Inflammatory macrophage treated with lipopolysaccharide for 4 hours (primary cell): ENCODE data around the gene PRTFDC1.
"Not testable (repeated sequence)": the region's sequence is repeated elsewhere in the genome, so short reads cannot be mapped to it uniquely, and the experiment has no call there.

Experiments used
- DNase-seq: peaks from one replicate; pipeline ENCODE4 v3.0.0-alpha.2; 2020

Gene PRTFDC1

DNA sequence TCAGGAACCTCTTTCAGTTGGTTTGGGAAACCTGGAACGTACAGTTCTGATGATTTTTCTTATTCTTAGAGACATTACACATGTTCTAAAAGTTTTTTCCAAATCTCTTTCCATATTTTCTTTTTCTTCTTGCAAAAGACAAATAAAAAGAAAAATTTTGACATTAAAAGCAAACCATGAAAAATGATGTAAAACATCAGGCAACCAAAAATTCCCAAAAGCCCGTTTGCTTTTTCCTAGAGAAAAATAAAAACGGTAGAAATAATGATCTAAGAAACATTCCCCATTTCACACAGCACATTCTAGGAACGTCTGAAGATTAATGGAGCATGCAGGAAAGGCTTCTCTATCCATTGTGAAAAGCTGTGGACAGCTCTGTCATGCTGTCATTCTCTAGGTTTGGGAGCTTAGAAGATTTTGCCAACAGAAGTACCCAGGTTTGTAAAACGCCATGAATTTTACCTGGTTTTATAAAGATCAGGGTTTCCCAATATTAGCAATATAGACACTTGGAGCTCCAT is 11.2 kb upstream of the PRTFDC1 start:
- no peak for DNase-seq

DNA sequence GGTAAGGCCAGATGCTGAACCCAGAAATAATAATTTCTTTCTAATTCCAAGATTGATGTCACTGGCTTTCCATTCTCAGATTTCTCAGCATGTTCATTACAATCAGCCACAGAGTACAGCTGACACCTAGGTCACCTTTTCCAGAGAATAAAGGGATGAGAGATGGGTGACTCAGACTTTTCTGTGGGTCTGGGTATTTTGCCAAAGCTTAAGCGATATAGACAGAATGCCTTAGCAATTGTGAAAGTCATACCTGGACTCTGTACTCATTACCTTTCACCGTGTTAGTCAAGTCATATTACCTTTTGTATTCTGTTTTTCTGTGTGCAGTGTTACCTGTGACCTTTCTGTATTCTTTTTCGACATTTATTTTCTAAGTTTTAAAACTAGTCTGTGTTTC is 10.6 kb upstream of the PRTFDC1 start:
- DNase-seq = no peak

DNA sequence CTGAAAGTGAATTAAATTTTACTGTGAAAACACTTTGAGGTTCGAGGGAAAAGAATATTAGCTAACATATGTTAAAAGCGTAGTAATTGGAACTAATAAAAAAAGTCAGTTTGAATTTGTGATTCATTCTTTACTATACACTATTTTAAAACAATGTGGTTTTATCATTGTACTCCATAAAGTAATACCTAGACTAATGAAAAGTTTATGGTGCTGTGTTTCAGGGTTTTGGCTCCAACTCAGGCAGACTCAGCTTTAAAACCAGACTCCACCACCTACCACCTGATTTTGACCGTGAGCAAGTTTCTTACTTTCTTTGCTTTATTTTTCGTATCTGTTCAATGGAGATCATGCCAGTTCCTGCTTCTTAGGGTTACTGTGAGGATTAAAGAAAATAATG is 9.2 kb upstream of the PRTFDC1 start:
- no peak for DNase-seq

DNA sequence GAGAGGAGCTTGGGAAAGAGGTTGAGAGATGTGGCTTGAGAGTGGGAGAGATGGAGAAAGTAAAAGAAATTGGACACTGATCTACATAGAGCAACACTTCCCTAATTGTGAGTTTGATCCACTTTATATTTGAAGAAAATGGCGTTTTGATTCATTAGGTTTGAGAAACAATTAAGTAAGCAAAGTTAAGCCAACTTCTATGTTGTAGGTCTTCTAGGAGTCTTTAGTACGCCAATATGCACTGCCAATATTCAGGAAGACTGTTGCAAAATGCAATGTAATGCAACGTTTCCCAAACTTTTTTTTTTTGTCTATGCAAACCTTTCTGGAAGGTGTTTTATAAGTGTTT is 7.0 kb upstream of the PRTFDC1 start:
- DNase-seq = no peak

DNA sequence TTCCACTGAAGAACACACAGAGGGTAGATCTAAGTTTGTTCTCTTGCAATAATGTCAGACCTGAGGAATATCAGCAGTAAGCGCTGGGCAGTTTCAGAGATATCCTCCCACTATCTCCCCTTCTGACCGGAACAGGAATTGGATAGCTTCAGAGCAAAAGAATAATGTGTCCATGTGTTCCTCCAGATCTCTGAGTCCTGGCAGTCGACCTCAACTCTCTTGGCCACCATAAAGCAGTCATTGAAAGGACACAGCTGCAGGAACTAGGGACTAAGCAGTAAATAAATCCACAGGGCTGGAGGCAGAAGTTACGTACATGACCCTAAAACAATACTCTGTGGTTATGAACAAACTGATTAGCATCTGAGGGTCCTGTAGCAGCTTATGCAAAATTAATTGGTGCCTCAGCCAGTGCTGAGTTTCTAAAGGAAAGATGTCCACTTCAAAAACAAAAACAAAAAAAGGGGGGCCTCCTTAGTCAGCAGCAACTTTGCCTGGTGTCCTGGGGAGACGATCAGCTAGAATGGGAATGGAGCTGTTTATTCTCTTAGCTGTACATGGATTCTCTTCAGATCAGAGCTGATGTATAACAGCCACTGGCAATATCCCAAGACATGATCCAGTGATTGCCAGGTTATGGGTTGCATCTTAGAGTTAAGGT is 6.4 kb upstream of the PRTFDC1 start:
- DNase-seq = no peak

DNA sequence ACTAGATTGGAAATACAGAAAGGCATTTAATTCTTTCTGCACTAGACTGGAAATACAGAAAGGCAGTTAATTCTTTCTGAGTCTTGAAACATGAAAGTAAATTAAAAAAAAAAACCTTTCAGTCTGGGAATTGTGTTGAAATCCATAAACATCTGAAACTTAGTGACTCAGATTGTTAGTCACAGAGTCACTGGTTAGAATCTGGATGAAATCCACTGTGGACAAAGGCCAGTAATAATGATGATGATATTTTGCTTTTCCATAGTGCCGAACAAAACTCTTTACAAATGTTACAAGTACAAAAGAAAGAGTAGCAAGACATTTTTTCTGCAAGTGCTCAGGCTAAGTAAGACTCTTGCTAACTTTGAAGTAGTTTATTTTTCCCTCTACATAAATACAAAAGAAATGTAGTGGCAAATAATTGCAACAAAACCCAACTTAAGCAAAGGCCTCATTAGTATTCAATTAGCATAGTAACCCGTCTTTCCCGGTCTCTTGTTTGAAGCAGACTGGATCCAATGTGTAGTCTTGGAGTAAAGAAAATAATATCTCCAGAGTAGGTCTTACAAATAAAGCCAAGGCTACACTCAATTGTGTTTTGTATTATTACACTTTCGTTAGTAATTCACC is 5.8 kb upstream of the PRTFDC1 start:
- peak; percentile 73 for DNase-seq

DNA sequence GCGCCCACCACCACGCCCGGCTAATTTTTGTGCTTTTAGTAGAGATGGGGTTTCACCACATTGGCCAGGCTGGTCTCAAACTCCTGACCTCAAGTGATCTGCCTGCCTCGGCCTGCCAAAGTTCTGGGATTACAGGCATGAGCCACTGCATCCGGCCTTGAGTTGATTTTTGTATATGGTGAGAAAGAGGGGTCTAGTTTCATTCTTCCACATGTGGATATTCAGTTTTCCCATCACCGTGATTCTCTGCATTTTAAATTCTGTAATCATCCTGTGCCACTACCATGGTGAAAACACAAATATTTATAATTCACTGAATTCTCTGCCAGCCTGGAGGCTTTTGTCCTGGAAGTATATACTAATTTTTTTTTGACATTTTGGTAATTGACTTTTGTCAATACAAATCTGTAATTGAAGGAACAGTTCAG is 5.2 kb upstream of the PRTFDC1 start:
- not testable (repeated sequence) for DNase-seq

DNA sequence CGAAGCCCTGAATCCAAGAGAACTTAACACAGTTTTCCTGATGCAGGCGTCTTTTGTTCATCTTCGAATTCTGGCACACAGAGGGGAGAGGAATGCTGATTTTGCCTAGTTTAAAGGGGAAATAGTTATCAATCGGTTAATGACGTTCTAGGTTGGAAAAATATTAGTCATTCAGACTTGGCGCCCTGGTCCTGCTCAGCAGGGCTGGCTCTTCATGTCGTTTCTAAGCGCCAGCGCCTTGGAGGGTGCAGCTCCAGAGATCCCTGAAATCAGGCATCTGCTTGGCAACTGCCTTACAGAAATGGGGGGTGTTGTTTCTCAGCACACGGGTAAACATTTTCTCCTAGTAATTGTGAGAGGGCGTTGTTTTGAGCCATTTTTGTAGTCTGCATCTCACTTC is 1.3 kb upstream of the PRTFDC1 start:
- DNase-seq = no peak

DNA sequence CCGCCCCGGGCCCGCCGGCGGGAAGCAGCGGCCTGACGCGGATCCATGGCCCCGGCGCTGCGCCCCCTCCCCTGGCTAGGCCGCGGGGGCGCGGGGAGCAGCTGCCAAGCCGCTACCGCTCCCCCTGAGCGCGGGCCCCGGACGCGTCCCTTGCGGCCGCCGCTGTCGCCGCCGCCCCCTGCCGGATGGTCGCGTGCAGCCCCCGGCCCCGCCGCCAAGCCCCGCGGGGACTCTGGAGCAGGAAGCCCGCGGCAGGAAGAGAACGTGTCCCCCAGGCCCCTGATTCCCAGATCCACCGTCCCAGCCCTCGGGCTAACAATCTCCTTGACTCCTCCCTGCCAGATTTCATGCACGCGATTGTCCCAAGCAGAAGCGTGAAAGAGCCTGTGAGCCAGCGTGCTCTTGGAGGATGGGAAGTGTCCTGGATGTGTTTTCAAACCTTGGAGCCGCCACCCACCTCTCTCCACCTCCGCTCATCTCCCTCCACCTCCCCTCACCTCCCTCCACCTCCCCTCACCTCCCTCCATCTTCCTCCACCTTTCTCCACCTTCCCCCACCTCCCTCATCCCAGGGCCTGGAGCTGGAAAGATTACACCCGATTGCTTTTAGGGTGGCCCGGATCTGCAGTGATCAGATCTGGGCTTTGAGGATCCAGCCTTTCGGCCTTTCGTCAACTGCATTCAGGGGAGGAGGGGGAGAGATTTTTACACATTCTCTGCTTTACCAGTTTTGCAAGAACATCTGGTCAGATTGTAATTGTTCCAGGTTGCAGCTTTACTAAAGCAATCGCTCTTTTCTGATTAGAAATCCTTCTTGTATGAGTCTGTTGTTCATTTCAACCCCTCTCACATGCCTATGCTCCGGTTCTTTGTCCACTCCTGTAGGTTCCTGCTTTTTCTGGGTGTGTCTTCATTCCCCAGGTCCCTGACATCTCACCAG is 570 bp upstream of the PRTFDC1 start:
- peak; percentile 3 for DNase-seq

DNA sequence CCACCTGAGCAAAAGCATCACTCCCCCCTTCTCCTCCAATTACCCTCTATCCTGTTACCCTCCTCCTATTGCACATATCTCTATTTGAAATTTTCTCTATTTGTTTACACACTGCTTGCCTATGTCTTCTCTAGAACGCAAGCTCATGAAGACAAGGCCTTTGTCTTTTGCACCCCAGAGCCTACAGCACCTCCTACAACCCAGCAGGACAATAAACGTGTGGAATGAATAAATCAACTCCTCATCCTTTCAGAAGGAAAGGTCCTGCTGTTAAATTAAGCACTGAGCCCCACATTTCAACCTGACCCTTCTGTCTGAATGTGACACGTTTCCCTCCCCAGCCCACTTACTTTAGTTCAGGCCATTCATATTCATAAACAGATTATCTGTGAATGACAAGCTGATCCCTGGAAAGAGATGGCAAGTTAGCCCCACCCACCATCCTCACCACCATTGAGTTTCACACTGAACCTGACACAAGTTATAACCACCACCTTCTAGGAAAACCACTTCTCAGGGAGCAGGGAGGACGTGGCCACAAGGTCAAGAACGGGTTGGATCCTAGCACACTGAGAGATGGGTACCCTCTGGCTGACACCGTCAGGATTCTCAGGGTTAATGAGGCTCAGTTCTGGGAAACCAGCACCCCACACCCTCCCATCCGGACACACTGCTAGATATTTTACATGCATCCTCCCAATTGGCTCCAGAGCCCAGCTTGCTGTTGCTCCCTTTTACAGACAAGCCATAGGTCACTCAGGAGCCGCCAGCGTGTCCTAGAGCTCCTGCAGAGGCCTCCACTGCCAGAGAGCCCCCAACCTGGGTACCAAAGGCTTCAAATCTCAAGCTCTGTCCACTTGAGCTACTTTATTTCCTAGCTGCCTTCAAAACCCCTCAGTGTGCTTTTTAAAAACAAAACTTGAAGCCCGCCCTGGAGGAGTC is 934 bp downstream of the PRTFDC1 start:
- no peak for DNase-seq

DNA sequence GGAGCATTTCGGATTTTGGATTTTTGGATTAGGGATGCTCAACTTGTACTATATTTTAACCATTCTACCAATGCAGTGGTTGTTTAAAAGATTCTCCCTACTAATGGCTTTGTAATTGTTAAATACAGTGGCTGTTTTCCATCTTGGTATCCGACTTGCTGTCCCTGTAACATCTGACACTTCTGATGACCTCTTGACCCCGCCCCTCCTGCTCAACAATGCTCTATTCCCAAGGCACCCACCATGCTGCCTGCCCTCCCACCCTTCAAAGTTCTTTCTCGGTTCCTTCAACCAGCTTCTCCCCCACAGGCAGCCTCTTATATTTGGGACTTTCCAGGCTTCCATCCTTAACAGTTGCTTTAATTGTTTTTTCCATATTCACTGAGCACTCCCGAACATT is 2.0 kb downstream of the PRTFDC1 start:
- DNase-seq = no peak

DNA sequence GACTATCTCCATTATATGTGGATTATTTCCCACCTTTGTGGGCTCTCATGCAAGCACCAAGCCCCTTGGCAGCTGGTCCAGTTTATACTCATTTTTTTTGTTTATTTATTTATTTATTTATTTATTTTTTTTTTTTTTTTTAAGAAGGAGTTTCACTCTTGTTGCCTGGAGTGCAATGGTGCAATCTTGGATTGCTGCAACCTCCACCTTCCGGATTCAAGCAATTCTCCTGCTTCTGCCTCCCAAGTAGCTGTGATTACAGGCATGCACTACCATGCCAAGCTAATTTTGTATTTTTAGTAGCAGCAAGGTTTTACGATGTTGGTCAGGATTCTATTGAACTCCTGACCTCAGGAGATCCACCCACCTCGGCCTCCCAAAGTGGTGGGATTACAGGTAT is 2.8 kb downstream of the PRTFDC1 start:
- DNase-seq = no peak

DNA sequence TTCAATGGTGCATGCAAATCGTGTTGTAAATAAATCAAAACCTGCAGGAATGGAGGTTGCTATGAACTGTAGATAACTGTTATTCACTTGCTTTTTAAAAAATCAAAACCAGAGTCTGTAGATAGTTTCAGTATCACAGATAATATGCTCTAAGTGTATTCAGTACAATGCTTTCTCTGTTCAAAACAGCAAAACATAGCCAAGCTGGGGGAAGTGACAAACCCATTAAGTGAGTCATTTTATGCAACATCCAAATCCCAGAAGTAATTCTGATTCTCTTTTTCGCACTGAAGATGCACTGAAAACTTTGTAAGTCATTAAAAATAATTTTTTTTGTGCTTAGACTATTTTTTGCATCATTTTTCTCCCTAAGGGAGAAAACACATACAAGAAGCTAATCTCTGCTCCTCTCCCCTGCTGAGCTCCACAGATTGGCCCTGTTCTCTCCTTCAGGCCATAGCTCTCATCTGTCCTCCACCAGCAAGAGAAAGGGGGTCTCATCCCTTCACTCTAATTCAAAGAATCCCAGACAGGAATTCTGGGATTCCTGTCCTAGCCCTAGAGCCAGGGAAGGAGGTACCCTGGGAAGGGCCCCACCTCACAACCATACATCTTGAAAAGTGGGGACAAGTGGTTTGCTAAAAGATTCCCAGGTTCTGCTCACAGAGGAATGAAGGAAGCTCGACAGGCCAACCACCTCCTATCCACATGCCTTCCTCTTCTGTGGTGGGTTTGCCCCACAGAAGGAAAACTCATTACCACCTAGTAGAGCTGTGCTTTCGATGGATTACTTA is 4.9 kb downstream of the PRTFDC1 start:
- peak; percentile 13 for DNase-seq

DNA sequence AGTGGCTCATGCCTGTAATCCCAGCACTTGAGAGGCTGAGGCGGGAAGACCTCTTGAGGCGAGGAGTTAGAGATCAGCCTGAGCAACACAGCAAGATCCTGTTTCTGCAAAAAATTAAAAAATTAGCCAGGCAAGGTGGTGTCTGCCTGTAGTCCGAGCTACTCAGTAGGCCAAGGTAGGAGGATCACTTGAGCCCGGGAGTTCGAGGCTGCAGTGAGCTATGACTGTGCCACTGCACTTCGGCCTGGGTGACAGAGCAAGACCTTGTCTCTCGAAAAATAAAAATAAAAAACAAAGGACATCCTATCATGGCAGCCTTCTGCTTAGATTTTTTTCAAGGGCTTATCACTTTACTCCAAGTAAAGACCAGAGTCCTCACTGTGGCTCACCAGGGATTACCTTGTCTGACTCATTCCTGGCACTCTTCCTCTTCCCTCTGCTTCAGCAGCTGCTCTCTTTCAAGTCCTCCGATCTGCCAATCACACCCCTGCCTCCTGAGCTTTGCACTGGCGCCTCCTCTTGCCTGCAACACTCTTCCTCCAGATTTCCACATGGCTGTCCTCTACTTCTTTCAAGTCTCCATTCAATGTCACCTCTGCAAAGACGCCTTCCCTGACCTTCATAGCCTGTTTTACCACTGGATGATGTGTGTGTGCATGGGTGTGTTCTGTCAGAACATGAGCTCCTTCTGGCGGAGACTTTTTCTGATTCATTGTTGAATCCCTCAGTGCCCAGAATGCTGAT is 7.7 kb downstream of the PRTFDC1 start:
- no peak for DNase-seq

DNA sequence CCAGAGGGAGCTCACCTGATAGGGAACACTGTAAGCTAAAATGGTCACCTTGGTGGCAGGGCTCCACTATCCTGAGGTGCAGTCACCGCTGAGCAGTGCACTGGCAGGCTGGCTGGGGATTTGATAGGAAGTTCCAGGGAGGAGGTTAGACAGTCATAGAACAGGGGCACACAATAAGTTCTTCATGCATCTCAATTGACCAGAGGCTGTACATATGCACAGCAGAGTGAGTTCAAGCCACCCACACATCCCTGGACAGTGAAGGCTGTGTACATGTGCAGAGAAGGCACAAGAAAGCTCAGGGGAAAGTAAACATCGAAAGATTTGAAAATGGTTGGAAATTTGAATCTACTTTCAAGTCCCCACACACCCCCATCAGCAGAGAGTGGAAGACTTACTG is 13.9 kb downstream of the PRTFDC1 start:
- no peak for DNase-seq

DNA sequence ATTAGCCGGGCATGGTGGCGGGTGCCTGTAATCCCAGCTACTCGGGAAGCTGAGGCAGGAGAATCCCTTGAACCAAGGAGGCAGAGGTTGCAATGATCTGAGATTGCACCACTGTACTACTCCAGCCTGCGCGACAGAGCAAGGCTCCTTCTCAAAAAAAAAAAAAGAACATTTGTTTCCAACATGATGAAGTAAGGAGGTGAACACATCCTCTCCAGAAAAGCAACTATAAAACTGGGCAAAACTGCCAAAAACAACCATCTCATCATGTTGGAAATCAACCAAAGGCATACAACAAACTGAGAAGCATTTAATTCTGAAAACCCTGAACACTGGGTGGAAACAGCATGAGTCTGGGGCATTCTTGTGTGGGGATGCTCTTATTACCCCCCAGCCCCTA is 14.3 kb downstream of the PRTFDC1 start:
- DNase-seq = no peak

DNA sequence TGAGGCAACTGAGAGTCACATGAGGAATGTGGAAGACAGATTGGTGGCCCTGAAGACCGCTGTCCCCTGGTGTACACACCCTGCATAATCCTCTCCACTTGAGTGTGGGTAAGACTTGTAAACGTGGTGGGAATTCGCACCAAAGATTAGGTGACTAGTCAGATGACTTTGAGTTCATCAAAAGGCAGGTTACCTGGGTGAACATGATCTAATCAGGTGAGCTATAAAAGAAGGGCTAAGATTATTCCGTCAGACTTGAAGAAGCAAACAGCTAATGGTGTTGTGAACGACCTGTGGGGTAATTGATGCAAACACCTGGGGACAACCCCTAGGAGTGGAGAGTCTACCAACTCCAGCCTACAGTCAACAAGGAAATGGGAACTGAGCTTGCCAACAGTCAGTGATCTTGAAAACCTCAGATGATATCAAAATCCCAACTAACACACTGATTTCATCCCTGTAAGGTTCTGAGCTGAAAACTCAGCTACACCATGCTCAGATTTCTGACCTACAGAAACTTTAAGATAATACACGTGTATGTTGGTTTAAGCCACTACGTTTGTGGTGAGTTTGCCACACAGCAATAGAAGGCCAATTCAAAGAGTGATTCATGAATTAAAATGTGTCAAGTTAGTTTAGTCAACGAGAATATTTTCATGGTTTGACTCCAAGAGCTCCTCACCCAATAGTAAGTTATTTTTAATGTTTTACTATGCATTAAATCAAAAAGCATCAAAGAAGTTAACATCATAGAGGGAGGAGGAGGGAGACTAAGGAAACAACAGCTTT is 16.7 kb downstream of the PRTFDC1 start:
- peak; percentile 26 for DNase-seq

DNA sequence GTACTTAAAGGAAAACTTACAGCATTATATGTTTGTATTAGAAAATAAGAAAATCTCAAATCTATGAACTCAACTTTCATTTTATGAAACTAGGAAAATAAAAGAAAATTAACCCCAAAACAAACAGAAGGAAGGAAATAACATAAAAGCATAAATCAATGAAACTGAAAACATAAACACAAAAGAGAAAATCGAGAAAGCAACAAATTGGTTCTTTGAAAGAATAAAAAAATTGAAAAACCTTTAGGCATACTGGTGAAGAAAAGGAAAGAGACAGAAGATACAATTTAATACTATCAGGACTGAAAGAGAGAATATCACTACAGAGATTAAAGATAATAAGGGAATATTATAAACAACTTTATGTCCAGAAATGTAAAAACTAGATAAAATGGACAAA is 21.2 kb downstream of the PRTFDC1 start:
- no peak for DNase-seq

DNA sequence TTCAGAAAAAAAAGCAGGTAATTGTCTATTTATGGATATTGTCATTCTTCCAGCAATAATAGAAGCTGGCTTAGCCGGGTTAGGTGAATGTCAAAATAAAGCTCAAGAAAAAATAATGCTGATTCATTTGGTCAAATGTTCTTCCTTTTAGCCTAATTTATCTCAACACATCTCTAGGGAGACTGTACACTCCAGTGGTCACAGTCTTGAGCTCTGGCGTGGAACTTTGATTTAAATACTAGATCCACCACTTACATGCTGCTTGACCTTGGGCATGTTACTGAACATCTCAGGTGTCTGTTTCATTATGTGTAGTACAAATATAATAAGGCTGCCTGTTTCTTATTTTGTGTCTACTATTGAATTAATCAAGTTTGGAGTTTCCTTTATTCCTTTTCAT is 22.0 kb downstream of the PRTFDC1 start:
- no peak for DNase-seq

DNA sequence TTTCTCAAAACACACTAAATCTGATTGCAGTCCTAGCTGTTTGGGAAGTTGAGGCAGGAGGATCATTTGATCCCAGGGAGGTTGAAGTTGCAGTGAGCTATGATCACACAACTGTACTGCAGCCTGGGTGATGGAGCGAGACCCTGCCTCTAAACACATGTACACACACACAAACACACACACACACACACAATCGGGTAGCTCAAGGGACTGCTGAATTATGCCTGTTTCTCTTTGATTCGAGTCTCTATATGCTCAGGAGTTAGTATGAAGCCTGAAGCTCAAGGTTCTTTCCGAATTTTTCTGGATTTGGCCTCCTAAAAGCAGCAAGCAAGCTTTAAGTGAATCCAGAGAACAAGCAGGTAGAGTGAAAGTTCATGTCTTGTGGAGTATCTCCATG is 22.5 kb downstream of the PRTFDC1 start:
- DNase-seq = no peak
